Uterus (tissue), 2 donors: ENCODE measurements around the gene ESR2.

ENCODE experiments used
- CTCF ChIP-seq, 4 experiments: fragments of 200-600 bp in 2 of 4; fragments of 450-650 bp in 2 of 4; sonication (generic) in 2 of 4; IDR thresholded peaks; one replicate each; pipeline ENCODE4 v1.5.1; 2016 to 2019; ENCODE audit warnings: antibody characterized with exemption in 4 of 4, mild to moderate bottlenecking in 2 of 4, moderate library complexity in 1 of 4
- POLR2A ChIP-seq, 2 donors: fragments of 450-650 bp; IDR thresholded peaks; one replicate each; pipeline ENCODE4 v1.6.1; 2016; ENCODE audit warnings: antibody characterized with exemption in 2 of 2, mild to moderate bottlenecking in 1 of 2, moderate library complexity in 1 of 2

- TF ChIP-seq CTCF (IDR thresholded peaks at IDR 0.05) = no peak
- TF ChIP-seq POLR2A (IDR thresholded peaks at IDR 0.05) = no peak
Measured at GRCh38 chr14:64329149-64329548, 35.0 kb upstream of the ESR2 start.
